Mesodermal cell (in vitro differentiated cells): Measurements from ENCODE around the gene VASH1.
A peak's percentile ranks its signal among the peaks of the same experiment; 100 is the strongest.

Experiments used
- H3K27ac ChIP-seq: 2 replicates; pipeline ENCODE4 v1.7.0; 2013; ENCODE audit warnings: mild to moderate bottlenecking, low read depth, low read length, moderate library complexity; ENCODE audit not compliant: severe bottlenecking
- H3K36me3 ChIP-seq: 2 replicates; pipeline ENCODE4 v1.7.1; 2013; ENCODE audit warnings: mild to moderate bottlenecking, low read length, moderate library complexity; ENCODE audit not compliant: control insufficient read depth, insufficient read depth
- H3K4me1 ChIP-seq: one replicate; pipeline ENCODE4 v1.7.1; 2013; ENCODE audit warnings: mild to moderate bottlenecking, low read length; ENCODE audit not compliant: insufficient read depth, control insufficient read depth, poor library complexity, severe bottlenecking
- H3K4me3 ChIP-seq: 2 replicates; pipeline ENCODE4 v1.7.0; 2013; ENCODE audit warnings: low read length, control low read depth, mild to moderate bottlenecking; ENCODE audit not compliant: insufficient read depth, poor library complexity, severe bottlenecking; ENCODE audit errors: extremely low read depth
- H3K9me3 ChIP-seq: 2 replicates; pipeline ENCODE4 v1.7.1; 2013; ENCODE audit warnings: mild to moderate bottlenecking, low read length, moderate library complexity; ENCODE audit not compliant: control insufficient read depth
- WGBS, 2 experiments: methylation state at CpG; one replicate each; pipeline ENCODE4 v1.1.5; 2013; ENCODE audit warnings: missing lambda C conversion rate in 2 of 2; ENCODE audit not compliant: insufficient coverage in 2 of 2; 5-methylcytosine and 5-hydroxymethylcytosine counted together

VASH1 gene

DNA sequence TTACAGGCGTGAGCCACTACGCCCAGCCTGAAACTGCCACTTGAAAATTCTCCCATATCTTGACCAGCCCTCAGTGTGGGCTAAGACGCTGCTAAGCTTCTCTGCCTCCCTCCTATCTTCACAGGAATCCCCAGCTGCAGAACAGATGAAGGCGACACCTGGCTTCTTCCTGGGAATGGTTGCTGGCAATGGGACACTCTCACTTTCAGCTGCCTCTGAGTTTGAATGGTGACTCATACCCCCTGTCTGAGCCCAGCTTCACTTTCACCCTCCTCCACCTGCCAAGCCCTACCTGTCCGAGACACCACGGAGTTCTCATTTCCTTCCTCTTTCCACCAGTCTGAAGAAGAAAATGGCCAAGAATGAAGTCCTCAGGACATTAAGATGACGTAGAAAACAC lies 18.3 kb upstream of the VASH1 start:
- peaks cover 23% of the 10 kb centered on the region for H3K9me3 ChIP-seq
- no peak overlapping the region for H3K27ac ChIP-seq
- WGBS, 2 experiments, result 87 to 89% methylated on average over 3 to 7 of the region's 7 CpGs
- H3K4me1 ChIP-seq, result no peaks in the 10 kb centered on the region
- no peaks in the 10 kb centered on the region for H3K36me3 ChIP-seq
- no peak overlapping the region for H3K4me3 ChIP-seq

DNA sequence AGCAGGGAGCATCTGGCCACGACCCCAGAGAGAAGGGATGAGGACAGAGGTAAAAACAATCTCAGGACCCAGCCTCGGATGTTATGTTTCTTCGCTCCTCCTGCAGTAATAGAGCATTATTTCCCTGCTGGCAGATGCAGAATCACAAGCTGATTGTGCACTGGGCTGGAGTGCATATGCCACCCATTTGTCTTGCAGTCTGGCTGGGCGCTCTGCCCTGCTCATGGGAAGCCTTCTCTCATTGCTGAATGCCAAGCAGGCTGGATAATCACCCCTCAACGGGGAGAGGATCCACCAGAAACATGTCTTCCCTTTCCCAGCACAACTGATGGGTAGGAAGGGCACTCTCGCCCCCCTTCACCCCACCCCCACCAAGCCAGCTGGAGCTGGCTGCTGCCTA lies 8.5 kb upstream of the VASH1 start:
- no peaks in the 10 kb centered on the region for H3K36me3 ChIP-seq
- 58 to 93% methylated on average over 3 to 5 of the region's 6 CpGs for WGBS, 2 experiments

DNA sequence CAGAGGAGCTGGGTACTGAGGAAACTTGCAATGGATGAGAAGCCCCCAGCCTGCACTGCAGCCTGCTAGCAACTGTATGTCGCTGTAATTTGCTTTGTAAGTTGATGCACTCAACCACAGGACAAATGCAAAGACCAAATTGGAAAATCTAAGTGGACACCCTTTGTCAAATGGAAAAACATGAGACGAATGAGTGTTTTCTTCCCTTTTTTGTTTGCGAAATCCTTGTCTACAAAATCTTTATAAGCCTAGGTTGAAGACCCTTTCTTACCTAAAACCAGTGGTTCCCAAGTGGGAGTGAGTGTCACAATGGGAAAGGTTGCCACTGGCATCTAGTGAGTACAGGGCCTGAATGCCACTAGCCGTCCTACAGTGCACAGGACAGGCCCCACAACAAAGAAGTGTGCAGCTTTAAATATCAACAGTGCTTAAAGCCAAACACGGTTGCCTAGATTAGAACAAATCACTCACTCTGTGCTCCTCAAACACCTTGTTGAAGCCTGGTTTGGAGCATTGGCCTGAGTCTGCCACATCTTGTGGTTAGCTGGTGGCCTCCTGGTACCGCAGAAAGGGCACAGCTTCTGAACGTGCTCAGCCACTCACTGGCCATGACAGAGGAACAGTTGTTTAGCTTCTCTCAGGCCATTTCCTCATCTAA lies 7.6 kb upstream of the VASH1 start:
- Histone ChIP-seq H3K4me3 (no peak overlapping the region), H3K4me1 (no peaks in the 10 kb centered on the region), H3K36me3 (no peaks in the 10 kb centered on the region), H3K9me3 (no peaks in the 10 kb centered on the region), H3K27ac (no peak overlapping the region)
- WGBS, 2 experiments, result 80 to 92% methylated on average over 4 to 6 of the region's 7 CpGs

More for the DNA sequence above, 8.5 kb upstream of the VASH1 start:
- H3K27ac ChIP-seq, result no peak overlapping the region
- H3K4me1 ChIP-seq, result no peaks in the 10 kb centered on the region
- no peak overlapping the region for H3K4me3 ChIP-seq
- H3K9me3 ChIP-seq, result no peaks in the 10 kb centered on the region

DNA sequence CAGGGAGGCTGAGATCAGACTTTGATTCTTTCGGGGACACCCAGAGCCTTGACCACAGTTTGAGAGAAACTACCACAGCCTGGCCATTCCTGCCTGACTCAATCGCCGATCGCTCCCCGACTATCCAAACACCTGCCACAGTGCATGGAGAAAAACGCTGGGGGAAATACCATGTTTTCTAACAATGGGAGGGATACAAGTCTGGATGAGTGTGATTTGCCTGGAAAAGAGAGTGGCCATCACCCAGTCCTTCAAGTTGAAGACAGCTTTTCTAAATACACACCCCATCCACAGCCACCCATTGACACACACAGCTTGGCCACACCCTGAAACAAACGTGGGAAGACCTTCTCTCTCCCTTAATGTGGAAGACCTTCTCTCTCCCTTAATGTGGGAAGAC lies 6.7 kb upstream of the VASH1 start:
- Histone ChIP-seq H3K27ac (no peak overlapping the region), H3K4me1 (no peaks in the 10 kb centered on the region), H3K36me3 (no peaks in the 10 kb centered on the region), H3K9me3 (no peaks in the 10 kb centered on the region), H3K4me3 (no peak overlapping the region)
- WGBS, 2 experiments, result 78 to 91% methylated on average over 1 to 6 of the region's 7 CpGs

DNA sequence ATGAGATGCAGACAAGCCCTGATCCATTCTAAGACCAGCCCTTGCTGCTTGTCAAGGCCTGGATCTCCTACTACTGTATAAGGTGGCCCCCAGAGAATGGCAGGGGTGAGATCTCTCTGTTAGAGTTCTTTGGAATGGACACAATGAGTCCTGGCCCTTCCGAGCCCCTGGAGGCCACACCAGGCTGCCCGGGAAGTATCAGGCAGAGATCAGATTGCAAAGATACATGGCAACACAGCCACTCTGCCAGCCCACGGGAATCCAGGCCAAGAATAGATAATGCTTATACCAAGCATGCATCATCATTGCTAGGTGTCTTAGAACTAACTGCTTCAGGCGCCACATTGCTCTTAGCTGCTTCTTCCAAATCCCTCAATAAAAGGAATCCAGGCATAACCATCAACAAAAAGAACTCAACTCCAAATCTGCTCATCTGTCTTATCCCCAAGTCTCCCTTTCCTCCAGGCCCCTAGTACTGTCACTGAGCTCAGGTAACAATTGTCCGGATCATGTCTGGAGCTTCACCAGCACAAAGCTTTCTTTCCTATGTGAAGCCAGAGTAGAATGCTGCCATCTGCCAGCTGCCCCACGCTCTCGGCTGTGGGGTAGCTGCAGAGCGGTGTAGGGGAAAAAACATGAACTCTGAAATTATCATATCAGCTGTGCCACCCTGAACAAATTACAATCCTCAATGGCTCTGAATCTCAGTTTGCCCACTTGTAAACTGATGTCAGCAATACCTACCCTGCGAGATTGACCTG lies 5.5 kb upstream of the VASH1 start:
- H3K4me3 ChIP-seq, result no peak overlapping the region
- peaks cover 3% of the 10 kb centered on the region for H3K4me1 ChIP-seq
- 68 to 78% methylated on average over 4 to 8 of the region's 9 CpGs for WGBS, 2 experiments
- H3K36me3 ChIP-seq, result no peaks in the 10 kb centered on the region
- H3K27ac ChIP-seq, result no peak overlapping the region
- no peaks in the 10 kb centered on the region for H3K9me3 ChIP-seq

DNA sequence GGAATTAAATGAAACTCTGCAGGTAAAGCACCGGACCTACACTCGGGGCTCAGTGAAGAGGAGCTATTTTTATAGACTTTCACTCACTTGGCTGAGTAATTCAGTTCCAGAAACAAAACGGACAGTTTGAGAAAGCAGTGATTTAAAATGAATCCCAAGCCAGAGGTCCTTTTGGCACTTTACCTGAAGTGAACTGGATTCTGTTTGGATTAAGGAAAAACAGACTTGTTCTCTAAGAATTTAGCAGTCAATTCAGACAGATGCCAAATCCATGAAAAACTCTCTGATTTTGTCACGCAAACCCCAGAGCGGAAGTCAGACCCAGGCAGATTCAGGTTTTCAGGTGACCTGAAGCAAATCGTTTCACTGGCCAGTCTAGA lies 4.9 kb upstream of the VASH1 start:
- no peaks in the 10 kb centered on the region for H3K36me3 ChIP-seq

DNA sequence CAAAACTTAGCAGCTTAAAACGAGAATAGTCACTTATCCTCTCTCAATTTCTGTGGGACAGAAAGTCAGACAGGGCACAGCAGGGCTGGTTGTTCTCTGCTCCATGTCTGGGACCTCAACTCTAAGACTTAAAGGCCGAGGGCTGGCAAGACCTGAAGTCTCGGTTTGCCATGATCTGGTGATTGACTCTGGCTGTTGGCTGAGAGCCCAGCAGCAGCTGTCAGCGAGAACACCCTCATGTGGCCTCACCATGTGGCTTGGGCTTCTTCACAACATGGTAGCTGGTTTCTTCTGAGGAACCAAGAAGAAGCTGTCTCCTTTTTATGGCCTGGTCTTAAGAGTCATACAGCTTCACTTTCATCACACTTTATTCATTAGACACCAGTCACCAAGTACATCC lies 1.7 kb upstream of the VASH1 start:
- no peak overlapping the region for H3K27ac ChIP-seq
- peaks cover 12% of the 10 kb centered on the region for H3K4me1 ChIP-seq
- 90 to 95% methylated on average over 4 of the region's 4 CpGs for WGBS, 2 experiments

More for the DNA sequence above, 4.9 kb upstream of the VASH1 start:
- WGBS, 2 experiments, result 88 to 96% methylated on average over 6 of the region's 6 CpGs
- Histone ChIP-seq H3K27ac (no peak overlapping the region), H3K4me1 (peaks cover 4% of the 10 kb centered on the region), H3K9me3 (no peaks in the 10 kb centered on the region), H3K4me3 (no peak overlapping the region)

DNA sequence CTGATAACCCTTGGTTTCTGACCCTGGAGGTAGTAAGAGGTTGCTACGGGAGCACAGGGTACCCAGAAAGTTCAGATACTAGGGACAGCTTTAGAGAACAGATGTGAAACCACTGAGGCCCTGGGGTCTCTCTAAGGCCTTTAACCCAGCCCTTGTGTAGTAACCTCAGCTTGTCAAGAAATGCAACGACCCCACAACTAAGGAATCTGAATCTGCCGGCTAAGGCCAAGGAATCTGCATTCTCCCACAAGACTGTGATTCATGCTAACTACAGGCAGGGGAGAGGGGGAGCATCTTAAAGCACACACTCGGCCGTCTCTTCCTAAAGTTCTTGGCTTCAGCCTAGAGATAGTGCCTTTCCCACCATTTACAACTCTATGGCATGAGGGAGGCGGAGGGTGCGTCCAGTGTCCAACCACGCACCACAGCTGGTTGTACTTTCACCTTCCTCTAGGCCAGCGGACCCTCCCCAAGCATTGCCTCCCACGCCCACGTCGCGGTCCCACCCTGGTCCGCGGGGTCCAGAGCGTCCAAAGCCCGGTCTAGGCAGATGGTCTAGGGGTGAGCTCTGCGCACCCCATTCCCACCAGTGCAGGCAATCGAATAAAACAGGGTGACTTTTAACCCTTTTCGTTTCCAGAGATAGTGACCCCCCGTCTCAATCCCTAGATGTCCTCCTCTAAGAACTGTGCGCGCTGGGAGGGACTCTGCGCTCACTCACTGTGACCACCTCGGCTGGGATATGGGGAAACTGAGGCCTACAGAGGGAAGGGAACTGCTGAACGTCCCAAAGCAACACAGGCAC lies 735 bp upstream of the VASH1 start:
- H3K9me3 ChIP-seq, result no peaks in the 10 kb centered on the region
- peaks cover 4% of the 10 kb centered on the region for H3K36me3 ChIP-seq
- 66 to 69% methylated on average over 17 to 21 of the region's 26 CpGs for WGBS, 2 experiments
- peak overlapping the region; percentile 65 for H3K4me3 ChIP-seq
- peak overlapping the region; percentile 87 for H3K27ac ChIP-seq
- H3K4me1 ChIP-seq, result peaks cover 18% of the 10 kb centered on the region

More for the DNA sequence above, 1.7 kb upstream of the VASH1 start:
- Histone ChIP-seq H3K9me3 (no peaks in the 10 kb centered on the region), H3K36me3 (no peaks in the 10 kb centered on the region), H3K4me3 (no peak overlapping the region)

DNA sequence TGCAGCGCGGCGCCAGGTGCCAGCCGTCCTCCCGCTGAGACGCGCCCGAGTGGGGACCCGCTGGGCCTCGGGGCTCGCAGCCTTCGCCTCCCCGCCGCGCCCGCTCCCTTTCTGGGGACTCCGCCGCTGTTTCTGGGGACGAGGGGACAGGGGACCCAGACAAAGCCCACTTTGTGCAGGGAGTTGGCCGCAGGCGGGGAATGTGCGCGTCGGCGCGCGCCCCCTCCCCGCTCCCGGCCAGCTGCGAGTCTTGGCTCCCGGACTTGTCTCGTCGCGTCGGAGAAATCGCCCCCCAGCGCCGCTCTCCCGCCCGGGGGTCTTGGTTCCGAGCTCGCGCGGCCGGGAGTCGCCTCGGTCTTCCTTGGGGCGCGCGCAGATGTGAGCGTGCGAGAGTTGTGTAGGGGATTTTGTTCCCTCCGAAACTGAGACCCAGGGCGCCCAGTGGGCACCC lies 717 bp downstream of the VASH1 start:
- peaks cover 19% of the 10 kb centered on the region for H3K4me1 ChIP-seq
- H3K4me3 ChIP-seq, result peak overlapping the region; percentile 65
- H3K27ac ChIP-seq, result peak overlapping the region; percentile 87
- H3K36me3 ChIP-seq, result peaks cover 13% of the 10 kb centered on the region
- H3K9me3 ChIP-seq, result no peaks in the 10 kb centered on the region
- 0 to 1% methylated on average over 42 to 48 of the region's 54 CpGs for WGBS, 2 experiments

DNA sequence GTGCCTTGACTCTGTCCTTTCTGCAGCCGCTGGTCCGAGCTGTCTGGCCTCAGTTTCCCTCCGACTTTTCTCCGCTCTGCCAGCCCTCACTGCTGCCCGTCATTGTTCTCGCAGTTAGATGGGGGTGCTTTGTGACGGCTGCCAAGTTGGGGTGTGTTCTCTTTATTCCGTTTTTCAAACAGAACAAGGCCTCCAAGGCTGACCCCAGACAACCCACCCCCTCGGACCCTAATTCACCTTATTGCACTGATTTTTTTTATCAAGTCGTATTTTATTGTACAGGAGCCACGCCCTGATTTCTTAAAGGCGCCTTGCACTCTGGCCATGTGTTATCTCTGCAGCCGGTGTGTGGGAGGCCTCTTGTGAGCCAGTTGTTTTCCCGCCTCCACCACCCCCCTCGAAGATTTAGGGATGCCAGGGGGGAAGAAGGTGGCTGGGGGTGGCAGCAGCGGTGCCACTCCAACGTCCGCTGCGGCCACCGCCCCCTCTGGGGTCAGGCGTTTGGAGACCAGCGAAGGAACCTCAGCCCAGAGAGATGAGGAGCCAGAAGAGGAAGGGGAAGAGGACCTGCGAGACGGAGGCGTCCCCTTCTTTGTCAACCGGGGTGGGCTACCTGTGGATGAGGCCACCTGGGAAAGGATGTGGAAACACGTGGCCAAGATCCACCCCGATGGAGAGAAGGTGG lies 1.3 kb downstream of the VASH1 start:
- 59 to 70% methylated on average over 17 of the region's 28 CpGs for WGBS, 2 experiments
- peak overlapping the region; percentile 65 for H3K4me3 ChIP-seq
- H3K36me3 ChIP-seq, result peaks cover 13% of the 10 kb centered on the region
- H3K9me3 ChIP-seq, result no peaks in the 10 kb centered on the region
- peaks cover 23% of the 10 kb centered on the region for H3K4me1 ChIP-seq
- no peak overlapping the region for H3K27ac ChIP-seq
